NCI-H69 (cell line): ENCODE results near the gene EEF2K.

ENCODE experiments used
- DNase-seq: peaks from one replicate; lab custom pipeline; 2025; lab: John Stamatoyannopoulos, UW

EEF2K gene

GRCh38 chr16:22317625-22318024 lies 111.5 kb downstream of the EEF2K start:
- DNase-seq: no peak

DNA sequence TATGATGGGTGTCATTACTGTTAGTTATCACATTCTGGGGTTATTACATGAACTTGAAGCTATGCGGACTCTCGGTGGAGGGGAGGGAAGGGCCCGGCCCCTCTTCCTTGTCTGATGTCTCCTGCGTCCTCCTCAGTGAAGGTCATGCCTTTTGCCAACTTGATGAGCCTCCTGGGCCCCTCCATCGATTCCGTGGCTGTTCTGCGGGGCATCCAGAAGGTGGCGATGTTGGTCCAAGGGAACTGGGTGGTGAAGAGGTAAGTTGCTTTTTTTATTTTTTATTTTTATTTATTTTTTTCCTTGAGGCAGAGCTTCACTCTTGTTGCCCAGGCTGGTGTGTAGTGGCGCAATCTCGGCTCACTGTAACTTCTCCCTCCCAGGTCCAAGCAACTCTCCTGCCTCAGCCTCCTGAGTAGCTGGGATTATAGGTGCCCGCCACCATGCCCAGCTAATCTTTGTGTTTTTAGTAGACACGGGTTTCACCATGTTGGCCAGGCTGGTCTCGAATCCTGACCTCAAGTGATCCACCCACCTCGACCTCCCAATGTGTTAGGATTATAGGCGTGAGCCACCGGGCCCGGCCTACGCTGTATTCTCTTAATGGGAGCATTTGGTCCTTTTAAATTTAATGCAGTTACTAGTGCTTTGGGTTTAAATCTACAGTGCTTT lies 112.7 kb downstream of the EEF2K start:
- peak; percentile 30 for DNase-seq

- DNase-seq: no peak
Observed at GRCh38 chr16:22320572-22321339, 114.7 kb downstream of the EEF2K start.

- DNase-seq: peak; percentile 82
Observed at GRCh38 chr16:22321340-22322001, 115.4 kb downstream of the EEF2K start.

DNA sequence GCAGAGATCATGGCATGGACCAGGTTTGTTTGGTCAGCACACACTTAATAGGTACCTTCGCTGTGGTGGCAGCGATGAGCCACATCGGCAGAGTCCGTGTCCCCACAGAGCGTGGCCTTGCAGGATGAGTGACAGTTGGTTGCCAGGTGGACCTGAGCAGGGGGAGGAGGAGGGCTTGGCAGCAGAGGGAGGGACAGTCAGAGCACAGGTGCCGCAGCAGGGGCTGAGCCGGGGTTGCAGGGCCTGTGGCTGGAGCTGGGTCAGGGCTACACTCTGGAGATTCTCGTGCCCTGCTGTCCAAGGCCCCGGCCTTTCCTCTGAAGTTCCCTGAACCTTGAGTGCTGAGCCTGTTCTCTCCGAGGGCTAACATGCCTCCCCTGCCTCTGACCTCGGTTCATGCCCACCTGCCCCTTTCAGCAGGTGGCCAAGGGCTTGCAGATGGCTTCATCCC lies 116.0 kb downstream of the EEF2K start:
- DNase-seq: peak; percentile 66

GRCh38 chr16:22322741-22323140 lies 116.7 kb downstream of the EEF2K start:
- no peak for DNase-seq

DNA sequence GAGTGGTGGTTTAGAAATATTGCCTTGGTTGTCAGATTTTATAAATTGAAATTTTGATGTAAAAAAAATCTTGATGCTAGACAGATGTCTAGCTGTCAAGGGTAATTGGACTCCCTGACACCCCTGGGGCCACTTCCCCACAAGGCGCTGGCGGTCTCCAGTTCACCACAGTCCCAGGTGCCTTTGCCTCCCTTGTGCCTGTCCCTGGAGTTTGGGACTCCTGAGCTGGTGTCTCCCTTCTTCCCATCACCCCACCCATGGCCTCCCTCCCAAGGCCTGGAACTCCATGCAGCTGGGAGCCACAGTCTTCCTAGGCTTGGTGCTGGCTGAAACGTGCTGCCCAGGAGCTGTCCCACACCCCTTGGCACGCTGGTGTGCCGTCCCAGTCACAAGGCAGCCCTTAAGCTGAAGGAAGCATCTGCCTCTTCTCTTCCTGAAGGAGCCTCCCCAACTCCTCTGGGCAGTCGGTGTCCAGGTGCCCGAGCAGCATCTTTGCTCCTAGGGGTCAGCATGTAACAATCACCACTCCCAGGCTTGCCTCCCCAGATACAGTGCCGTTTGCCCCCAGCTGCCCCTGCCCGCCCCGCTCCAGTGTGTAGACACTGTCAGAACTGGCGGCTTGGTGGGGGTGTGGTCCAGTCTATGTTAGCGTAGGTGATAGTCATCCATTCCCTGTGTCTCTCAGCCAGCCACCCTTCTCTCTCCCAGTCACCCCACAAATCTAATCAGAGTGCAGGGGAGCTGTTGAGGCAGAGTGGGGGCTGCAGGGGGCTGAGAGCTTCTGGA lies 117.3 kb downstream of the EEF2K start:
- no peak for DNase-seq

DNA sequence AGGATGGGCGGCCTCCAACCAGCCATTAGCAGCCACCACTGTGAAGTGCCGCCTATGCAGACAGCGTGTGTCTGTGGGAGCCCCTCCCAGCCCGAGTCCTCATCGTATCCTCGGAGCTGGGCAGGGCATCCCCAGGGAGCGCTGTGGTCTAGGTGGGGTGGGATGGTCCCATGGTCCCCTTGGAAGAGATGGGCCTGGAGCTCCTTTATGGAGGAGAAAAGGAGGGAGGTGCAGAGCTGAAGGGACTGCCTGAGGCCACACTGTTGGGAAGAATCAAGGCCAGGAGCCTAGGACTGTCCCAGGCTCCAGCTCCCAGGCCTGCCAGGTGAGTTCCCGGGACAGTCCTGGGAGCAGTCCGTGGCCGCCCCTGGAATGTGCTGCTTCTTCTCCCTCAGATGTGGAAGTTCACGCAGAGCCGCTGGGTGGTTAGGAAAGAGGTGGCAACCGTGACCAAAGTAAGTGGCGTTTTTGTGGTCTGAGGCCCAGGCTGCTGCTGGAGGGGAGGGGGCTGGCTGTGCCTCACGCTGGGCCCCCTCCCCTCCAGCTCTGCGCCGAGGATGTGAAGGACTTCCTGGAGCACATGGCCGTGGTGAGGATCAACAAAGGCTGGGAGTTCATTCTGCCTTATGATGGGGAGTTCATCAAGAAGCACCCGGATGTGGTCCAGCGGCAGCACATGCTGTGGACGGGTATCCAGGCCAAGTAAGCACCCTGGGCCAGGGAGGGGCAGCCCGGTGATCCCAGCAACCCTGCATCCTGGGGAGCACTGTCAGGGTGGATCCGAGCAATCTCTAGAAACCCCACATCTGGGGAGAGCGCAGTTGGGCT lies 118.1 kb downstream of the EEF2K start:
- no peak for DNase-seq

DNA sequence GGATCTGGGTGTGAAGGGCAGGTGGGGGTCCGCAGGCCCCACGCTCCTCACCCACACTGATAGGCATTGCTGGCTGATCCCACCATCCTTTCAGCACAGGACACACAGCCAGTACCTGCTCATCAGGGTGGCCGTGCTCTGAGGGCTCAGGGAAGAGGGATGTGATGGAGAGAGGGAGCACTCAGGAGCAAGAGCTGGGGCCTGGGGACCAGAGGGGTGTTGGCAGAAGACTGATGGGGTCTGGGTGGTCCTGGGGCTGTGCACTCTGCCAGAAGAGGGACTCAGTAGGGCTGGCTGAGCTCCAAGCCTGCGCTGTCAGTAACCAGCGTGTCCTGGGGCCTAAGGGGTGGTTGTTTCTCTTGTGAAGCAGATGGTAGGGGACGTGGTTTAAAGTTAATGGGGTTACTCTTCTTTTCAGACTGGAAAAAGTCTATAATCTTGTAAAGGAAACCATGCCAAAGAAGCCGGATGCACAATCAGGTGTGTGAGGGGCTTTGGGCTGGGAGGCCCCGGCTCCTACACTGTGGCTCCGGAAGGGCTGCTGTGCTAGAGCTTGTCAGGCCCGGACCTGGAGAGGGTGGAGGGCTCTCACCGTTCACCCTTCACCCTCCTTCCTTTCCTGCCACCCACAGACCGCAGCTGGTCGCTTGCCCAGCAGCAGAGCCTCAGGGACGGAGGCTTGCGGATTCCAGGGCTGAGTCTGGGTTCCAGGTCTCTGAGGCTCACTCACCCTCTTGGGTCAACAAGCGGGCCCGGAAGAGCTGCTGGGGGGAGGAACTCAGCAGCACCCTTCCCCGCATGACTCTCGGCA lies 118.9 kb downstream of the EEF2K start:
- DNase-seq: no peak

GRCh38 chr16:22325598-22326368 lies 119.7 kb downstream of the EEF2K start:
- DNase-seq: no peak

DNA sequence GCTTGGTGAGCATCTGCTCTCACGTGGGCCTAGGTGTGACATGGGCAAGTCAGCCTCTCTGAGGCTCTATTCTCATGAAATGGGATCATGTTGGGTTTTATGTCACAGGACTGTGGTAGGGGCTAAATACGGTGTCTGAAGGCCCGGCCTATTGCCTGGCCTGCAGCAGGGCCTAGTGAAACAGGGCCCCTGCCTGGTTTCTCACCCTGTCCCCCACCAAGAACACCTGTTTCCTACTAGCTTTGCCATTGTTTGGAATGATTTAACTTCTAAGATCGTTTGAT lies 120.2 kb downstream of the EEF2K start:
- DNase-seq: no peak

DNA sequence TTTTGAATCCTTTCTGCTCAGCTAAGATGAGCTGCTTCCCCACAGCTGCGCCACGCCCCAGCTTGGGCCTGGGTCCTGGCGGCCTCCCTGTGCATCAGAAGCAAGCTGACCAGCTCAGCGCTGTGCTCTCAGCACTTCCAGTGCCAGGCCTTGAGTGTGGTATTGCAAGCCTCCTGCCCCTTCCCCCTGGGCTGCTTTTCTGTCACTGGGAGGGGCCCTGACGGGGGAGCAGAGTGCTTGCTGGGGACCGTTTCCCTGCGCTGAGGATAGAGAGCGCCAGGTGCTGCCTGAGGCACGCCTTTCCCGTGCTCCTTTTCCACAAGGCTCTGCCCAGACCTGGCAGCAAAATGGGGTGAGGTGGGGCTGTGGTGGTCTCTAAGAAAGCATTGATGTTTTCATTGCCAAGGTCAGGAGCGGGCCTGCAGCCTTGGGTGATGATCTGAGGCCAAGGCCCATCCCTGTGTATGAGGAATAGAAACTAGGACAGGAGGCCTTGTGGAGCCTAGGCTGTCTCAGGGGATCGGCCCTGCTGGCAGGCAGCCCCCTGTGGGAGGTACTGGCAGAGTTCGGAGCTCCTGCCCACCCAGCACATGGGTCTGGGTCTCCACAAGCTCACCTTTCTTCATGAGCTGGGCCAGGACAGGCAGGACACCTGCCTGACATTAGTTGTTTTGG lies 120.8 kb downstream of the EEF2K start:
- DNase-seq: no peak

GRCh38 chr16:22327446-22327775 lies 121.3 kb downstream of the EEF2K start:
- DNase-seq: no peak

- DNase-seq: no peak
Observed at GRCh38 chr16:22328081-22328725, 122.1 kb downstream of the EEF2K start.

GRCh38 chr16:22329199-22329695 lies 123.2 kb downstream of the EEF2K start:
- DNase-seq: no peak

DNA sequence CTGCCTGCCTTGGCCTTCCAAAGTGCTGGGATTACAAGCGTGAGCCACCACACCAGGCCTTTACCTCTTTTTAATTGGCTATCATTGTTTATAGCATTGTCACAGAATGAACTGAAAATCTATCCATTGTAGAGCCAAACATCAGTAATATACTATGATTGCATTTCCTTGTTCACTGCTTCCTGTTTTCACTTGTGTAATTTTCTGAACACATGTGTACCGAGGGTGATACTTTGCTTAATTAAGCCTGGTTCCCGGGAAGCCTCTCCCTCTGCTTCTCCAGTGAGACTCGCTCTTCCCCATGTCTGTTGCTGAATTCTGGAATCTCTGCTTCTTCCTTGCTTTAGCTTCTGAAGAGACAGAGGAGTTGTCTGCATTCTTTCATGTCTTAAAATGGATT lies 124.2 kb downstream of the EEF2K start:
- no peak for DNase-seq

DNA sequence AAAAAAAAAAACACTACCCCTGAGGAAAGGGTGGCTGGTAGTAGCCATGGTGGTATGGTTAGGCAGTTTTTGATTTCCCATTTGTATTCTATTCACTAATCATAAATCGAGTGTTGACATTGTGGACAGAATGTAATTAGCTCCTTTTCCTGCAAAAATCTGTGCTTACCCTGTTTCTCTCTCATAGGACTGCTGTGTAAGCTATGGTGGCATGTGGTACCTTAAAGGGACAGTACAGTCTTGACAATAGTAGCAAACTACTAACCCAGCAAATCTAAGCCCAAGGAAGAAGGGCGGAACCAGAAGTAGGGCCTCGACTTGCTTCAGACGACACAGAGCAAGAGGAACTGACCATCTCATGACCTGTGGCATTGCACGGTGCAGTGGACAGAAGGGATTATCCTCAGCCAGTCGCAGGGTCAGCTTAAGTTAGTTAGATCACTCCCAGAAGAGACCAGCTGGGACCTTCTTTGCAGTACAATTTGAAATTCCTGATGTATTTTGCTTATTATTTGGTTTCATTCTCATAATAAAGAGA lies 127.4 kb downstream of the EEF2K start:
- no peak for DNase-seq

DNA sequence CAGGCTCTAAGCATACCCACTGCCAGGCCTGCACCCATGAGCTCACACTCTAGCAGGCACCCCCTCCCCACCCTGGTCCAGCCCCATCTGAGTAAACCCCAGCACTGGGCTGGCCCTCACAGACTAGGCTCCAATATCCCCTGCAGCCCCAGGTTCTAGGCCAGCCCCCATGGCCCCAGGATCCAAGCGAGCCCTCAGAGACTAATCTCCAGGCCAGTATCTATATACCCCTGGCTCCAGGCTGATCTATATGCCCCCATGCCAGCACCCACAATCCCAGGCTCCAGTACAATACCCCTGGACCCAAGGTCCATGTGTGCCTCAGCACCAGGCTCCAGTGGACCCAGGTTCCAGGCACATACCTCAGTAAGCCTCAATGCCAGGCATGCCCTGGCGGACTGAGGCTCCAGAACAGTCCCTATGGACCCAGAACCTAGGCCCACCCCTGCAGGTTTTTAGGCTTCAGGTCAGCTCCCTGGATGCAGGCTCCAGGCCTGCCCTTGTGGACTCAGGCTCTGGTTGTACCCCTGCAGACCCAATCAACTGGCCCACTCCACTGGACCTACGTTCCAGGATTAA lies 129.7 kb downstream of the EEF2K start:
- DNase-seq: no peak
